Type B pancreatic cell (in vitro differentiated cells): ENCODE measurements around the gene GPR160. TPM values are rescaled to one million over a fixed set of nuclear protein-coding genes. Genes with fewer than 3 reads are reported as not detected.
"Not testable (repeated sequence)": the region's sequence is repeated elsewhere in the genome, so short reads cannot be mapped to it uniquely, and the experiment has no call there.

ENCODE experiments used
- DNase-seq: peaks from one replicate; pipeline ENCODE4 v3.0.0; 2021; ENCODE audit warnings: mixed read lengths; ENCODE audit not compliant: unreplicated experiment; ENCODE audit errors: extremely low spot score
- H3K27ac Mint-ChIP-seq: 2 replicates; pipeline ENCODE4 v1.8.0; 2021; ENCODE audit warnings: mild to moderate bottlenecking, mixed read lengths
- H3K27me3 Mint-ChIP-seq: 2 replicates; pipeline ENCODE4 v1.8.0; 2021; ENCODE audit warnings: mixed read lengths
- H3K36me3 Mint-ChIP-seq: 2 replicates; pipeline ENCODE4 v1.8.0; 2021; ENCODE audit warnings: mixed read lengths
- H3K4me1 Mint-ChIP-seq: one replicate; pipeline ENCODE4 v1.8.0; 2021; ENCODE audit warnings: mixed read lengths; ENCODE audit not compliant: unreplicated experiment
- H3K4me3 Mint-ChIP-seq: 2 replicates; pipeline ENCODE4 v1.8.0; 2021; ENCODE audit warnings: mild to moderate bottlenecking, mixed read lengths
- H3K9me3 Mint-ChIP-seq: 2 replicates; pipeline ENCODE4 v1.8.0; 2021; ENCODE audit warnings: mixed read lengths
- total RNA-seq: library from RNA; stranded (reverse); gene quantifications from 2 replicates; pipeline ENCODE4 v1.2.1, GENCODE V29; 2021; ENCODE audit warnings: low replicate concordance
- TF ChIP-seq, protein P1 (sequence below): fragments of 200-600 bp; sonication (generic); conservative IDR thresholded peaks from 2 replicates; pipeline ENCODE4 v1.5.0; 2021; ENCODE audit warnings: antibody characterized with exemption, mild to moderate bottlenecking

The GPR160 gene
- total RNA-seq, 1 donor from 2014 or later = 7.3 TPM

DNA sequence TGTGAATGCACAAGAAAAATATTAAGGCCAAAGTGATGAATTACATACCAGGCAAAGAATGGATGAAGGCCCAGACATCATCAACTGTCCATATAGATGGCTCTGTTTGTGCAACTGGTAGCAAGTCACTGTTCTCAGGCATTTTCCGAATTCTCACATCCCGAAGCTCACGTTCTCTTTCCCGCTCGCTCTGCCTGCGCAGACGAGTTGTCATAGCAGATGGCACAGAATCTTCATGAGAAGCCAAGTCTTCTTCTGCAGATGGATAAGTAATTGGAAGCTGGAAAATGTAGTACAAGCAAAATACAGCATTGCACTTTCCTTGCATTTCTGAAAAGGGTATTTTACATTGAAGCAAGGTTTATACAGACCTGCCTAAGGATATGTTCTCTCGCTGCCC is 64.6 kb downstream of the GPR160 start:
- H3K27me3 Mint-ChIP-seq = no peaks in the 10 kb centered on the region
- no peaks in the 10 kb centered on the region for H3K4me1 Mint-ChIP-seq
- H3K36me3 Mint-ChIP-seq = peaks cover 10% of the 10 kb centered on the region
- no peak overlapping the region for H3K27ac Mint-ChIP-seq
- TF ChIP-seq, protein P1, sequence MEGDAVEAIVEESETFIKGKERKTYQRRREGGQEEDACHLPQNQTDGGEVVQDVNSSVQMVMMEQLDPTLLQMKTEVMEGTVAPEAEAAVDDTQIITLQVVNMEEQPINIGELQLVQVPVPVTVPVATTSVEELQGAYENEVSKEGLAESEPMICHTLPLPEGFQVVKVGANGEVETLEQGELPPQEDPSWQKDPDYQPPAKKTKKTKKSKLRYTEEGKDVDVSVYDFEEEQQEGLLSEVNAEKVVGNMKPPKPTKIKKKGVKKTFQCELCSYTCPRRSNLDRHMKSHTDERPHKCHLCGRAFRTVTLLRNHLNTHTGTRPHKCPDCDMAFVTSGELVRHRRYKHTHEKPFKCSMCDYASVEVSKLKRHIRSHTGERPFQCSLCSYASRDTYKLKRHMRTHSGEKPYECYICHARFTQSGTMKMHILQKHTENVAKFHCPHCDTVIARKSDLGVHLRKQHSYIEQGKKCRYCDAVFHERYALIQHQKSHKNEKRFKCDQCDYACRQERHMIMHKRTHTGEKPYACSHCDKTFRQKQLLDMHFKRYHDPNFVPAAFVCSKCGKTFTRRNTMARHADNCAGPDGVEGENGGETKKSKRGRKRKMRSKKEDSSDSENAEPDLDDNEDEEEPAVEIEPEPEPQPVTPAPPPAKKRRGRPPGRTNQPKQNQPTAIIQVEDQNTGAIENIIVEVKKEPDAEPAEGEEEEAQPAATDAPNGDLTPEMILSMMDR = no peak
- H3K9me3 Mint-ChIP-seq = no peaks in the 10 kb centered on the region
- no peak for DNase-seq
- no peak overlapping the region for H3K4me3 Mint-ChIP-seq

DNA sequence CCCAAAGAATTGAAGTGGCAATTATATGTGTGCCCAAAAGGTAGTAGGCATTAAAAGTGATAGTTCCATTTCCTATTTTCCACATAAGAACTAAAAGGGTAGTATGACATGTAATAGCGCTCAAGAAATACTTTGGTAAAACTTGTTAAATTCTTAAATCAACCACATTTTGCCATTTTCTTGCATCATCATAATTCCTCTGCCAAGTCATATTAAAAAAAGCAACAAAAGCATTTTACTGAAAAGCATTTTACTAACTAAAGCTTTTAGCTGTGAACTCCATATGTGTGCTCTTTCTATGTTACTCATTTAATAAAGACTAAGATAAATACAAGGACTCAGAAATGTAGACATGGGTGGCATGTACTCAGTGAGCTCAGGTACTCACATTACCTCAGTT is 70.1 kb downstream of the GPR160 start:
- no peaks in the 10 kb centered on the region for H3K4me1 Mint-ChIP-seq
- H3K9me3 Mint-ChIP-seq = no peaks in the 10 kb centered on the region
- H3K4me3 Mint-ChIP-seq = no peak overlapping the region
- TF ChIP-seq, protein P1 = no peak
- peaks cover 12% of the 10 kb centered on the region for H3K36me3 Mint-ChIP-seq
- no peak for DNase-seq
- H3K27ac Mint-ChIP-seq = no peak overlapping the region
- H3K27me3 Mint-ChIP-seq = no peaks in the 10 kb centered on the region

DNA sequence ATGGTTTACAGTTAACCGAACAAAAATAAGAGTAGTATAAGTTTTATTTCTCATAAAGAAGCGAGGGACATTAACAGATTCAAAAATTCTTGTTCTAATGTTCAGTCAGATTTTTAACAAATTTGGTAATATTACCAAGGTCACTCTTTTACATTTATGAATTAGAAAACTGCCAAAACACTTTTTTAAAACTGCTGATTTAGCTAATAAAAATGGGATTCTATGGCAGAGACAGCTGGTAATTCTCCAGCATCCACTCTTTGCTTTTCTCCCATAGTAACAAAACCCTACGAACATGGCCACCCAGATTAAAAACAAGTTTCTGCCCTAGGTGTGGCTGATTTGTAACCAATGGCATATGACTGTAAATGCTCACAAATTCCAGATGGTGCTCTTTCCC is 71.2 kb downstream of the GPR160 start:
- TF ChIP-seq, protein P1 = no peak
- H3K36me3 Mint-ChIP-seq = peaks cover 16% of the 10 kb centered on the region
- H3K27ac Mint-ChIP-seq = no peak overlapping the region
- no peaks in the 10 kb centered on the region for H3K9me3 Mint-ChIP-seq
- H3K4me1 Mint-ChIP-seq = no peaks in the 10 kb centered on the region
- no peak for DNase-seq
- H3K27me3 Mint-ChIP-seq = no peaks in the 10 kb centered on the region
- no peak overlapping the region for H3K4me3 Mint-ChIP-seq

DNA sequence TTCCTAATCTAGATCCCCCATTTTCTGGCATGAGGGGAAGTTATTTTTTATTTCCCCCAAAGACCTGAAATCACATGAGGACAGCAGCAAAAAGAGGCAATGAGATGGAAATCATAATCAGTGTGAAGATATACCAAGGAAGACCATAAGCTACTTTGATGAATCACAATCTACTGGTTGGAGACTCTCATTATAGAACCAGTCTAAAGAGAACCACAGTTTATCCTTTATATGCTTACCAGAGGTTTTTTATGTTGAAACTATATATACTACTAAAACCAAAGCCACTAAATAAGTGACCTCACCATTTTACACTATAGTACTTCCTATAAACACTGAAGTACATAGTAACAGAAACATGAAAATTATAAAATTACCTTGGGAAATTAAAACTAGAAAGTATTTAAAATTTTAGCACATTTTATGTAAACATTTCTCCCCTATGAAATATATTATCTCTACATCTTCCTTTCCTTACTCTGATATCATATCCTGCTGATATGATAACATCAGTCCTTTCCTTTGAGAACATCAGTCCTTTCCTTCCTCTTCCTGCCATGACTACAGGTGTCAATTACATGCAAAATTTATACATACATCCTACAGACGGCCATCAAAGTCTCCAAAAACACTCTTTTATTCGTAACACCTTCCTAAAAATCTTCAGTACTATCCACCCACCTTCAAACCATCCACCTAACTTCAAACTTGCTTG is 71.9 kb downstream of the GPR160 start:
- DNase-seq = no peak
- Mint-ChIP-seq H3K27me3 (no peaks in the 10 kb centered on the region), H3K4me1 (no peaks in the 10 kb centered on the region), H3K27ac (no peak overlapping the region), H3K4me3 (no peak overlapping the region), H3K9me3 (no peaks in the 10 kb centered on the region), H3K36me3 (peaks cover 16% of the 10 kb centered on the region)
- TF ChIP-seq, protein P1 = no peak

- Mint-ChIP-seq H3K9me3 (no peaks in the 10 kb centered on the region), H3K27ac (no peak overlapping the region), H3K4me1 (no peaks in the 10 kb centered on the region), H3K4me3 (no peak overlapping the region), H3K27me3 (no peaks in the 10 kb centered on the region), H3K36me3 (peaks cover 21% of the 10 kb centered on the region)
- TF ChIP-seq, protein P1 = no peak
- no peak for DNase-seq
Observed at GRCh38 chr3:170111147-170111771, 73.5 kb downstream of the GPR160 start.

DNA sequence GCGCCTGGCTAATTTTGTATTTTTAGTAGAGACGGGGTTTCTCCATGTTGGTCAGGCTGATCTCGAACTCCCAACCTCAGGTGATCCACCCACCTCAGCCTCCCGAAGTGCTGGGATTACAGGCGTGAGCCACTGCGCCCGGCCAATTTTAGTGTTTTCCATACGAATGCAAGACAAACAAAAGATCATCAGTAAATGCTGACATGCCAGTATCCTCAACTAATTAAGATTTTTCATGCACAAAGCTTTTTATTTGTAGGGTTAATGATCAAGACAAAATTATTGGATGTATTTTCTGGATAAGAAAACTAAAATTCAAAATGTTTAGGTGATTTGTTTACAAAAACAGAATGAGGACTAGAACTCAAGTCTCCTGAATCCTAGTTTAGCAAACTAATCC is 76.4 kb downstream of the GPR160 start:
- H3K36me3 Mint-ChIP-seq = peaks cover 20% of the 10 kb centered on the region
- H3K9me3 Mint-ChIP-seq, H3K27me3 Mint-ChIP-seq, H3K4me1 Mint-ChIP-seq, DNase-seq, H3K4me3 Mint-ChIP-seq, H3K27ac Mint-ChIP-seq: not testable (repeated sequence)
